Hematopoietic multipotent progenitor cell treated with erythropoietin and hydrocortisone succinate and interleukin-3 and kit ligand, for 6 days (in vitro differentiated cells): ENCODE measurements around the gene APOC3.

Experiments used
- DNase-seq: peaks from one replicate; pipeline ENCODE4 v3.0.0-alpha.2; 2015

The APOC3 gene

GRCh38 chr11:116807601-116808261 lies 22.0 kb upstream of the APOC3 start:
- no peak for DNase-seq

- no peak for DNase-seq
These were observed 21.2 kb upstream of the APOC3 start for GRCh38 chr11:116808262-116809175.

- no peak for DNase-seq
These were observed 18.5 kb upstream of the APOC3 start for GRCh38 chr11:116811194-116811593.

- no peak for DNase-seq
These were observed 17.6 kb upstream of the APOC3 start for GRCh38 chr11:116812109-116812508.

- DNase-seq = no peak
These were observed 16.5 kb upstream of the APOC3 start for GRCh38 chr11:116813170-116813569.

GRCh38 chr11:116813781-116814471 lies 15.8 kb upstream of the APOC3 start:
- DNase-seq = peak; percentile 45

GRCh38 chr11:116814502-116814901 lies 15.2 kb upstream of the APOC3 start:
- DNase-seq = no peak

- no peak for DNase-seq
These were observed 10.7 kb upstream of the APOC3 start for GRCh38 chr11:116819049-116819448.

- DNase-seq = no peak
These were observed 8.4 kb upstream of the APOC3 start for GRCh38 chr11:116821050-116821918.

GRCh38 chr11:116822575-116822974 lies 7.1 kb upstream of the APOC3 start:
- DNase-seq = no peak

GRCh38 chr11:116823031-116823843 lies 6.5 kb upstream of the APOC3 start, which contains the start of gene APOA4:
Gene APOA4 (minus strand): TSS chr11:116823304. CDS start chr11:116823191, 113 bp downstream.
- DNase-seq = no peak

- no peak for DNase-seq
These were observed 4.3 kb upstream of the APOC3 start for GRCh38 chr11:116825434-116825833.

- no peak for DNase-seq
These were observed 3.6 kb upstream of the APOC3 start for GRCh38 chr11:116825854-116826750.

- DNase-seq = no peak
These were observed 2.8 kb upstream of the APOC3 start for GRCh38 chr11:116826751-116827431.

GRCh38 chr11:116827461-116827860 lies 2.2 kb upstream of the APOC3 start:
- DNase-seq = no peak

- peak; percentile 30 for DNase-seq
These were observed 829 bp upstream of the APOC3 start for GRCh38 chr11:116828632-116829524.

- DNase-seq = no peak
These were observed 641 bp downstream of the APOC3 start for GRCh38 chr11:116830184-116830912.

GRCh38 chr11:116831790-116832349 lies 2.2 kb downstream of the APOC3 start:
- DNase-seq = no peak
